ENCODE results near the gene FOXN3. TPM values are rescaled to one million over a fixed set of nuclear protein-coding genes. Genes with fewer than 3 reads are reported as not detected.

FOXN3 gene
- total RNA-seq, 1 donor from 2014 or later: 108 TPM

DNA sequence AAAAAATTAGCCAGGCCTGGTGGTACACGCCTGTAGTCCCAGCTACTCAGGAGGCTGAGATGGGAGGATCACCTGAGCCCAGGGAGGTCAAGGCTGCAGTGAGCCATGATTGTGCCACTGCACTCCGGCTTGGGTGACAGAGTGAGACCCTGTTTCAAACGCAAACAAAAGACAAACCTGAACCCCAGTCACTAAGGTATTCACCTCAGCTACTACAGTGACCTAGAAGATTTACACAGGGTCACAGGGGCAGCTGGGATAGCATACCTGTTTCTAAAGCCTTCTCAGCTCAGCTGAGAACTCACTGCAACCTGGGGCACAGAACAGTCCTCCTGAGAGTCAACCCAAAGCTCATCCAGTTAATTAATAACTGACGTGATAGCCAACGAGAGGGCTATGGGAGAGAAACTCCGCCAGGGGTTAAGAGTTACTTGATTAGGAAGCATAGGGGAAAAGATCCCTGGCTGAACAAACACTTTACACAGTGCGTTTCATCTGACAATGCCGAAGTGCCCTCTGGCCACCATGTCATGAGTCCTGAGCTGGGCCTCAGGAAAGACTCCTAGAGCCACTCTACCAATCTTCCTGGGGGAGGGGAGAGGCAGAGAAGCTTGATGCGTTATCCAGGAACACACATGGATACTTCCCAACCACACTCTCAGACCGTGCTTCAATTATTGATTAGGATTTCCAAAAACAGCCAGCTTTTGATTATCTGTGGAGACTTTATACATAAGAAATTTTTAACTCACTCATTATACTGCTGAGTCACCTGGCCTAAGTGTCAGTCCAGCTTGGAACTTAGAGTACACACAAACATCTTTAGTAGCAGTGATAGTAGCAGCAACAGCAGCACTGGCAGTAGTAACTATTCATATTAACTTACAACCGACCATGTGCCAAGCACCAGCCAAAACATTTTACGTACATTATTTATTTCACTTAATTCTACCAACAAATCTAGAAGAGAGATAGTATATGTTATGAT is 48.2 kb downstream of the FOXN3 start:
- Mint-ChIP-seq H3K4me1 (ENCODE audit: unreplicated experiment) (peaks cover 41% of the 10 kb centered on the region), H3K27ac (ENCODE audit: unreplicated experiment) (peak overlapping the region; percentile 30), H3K27me3 (ENCODE audit: unreplicated experiment) (peaks cover 9% of the 10 kb centered on the region), H3K4me3 (ENCODE audit: unreplicated experiment) (no peak overlapping the region), H3K36me3 (ENCODE audit: low read depth, unreplicated experiment) (peaks cover 8% of the 10 kb centered on the region), H3K9me3 (ENCODE audit: unreplicated experiment) (no peaks in the 10 kb centered on the region)
- TF ChIP-seq, protein P1, sequence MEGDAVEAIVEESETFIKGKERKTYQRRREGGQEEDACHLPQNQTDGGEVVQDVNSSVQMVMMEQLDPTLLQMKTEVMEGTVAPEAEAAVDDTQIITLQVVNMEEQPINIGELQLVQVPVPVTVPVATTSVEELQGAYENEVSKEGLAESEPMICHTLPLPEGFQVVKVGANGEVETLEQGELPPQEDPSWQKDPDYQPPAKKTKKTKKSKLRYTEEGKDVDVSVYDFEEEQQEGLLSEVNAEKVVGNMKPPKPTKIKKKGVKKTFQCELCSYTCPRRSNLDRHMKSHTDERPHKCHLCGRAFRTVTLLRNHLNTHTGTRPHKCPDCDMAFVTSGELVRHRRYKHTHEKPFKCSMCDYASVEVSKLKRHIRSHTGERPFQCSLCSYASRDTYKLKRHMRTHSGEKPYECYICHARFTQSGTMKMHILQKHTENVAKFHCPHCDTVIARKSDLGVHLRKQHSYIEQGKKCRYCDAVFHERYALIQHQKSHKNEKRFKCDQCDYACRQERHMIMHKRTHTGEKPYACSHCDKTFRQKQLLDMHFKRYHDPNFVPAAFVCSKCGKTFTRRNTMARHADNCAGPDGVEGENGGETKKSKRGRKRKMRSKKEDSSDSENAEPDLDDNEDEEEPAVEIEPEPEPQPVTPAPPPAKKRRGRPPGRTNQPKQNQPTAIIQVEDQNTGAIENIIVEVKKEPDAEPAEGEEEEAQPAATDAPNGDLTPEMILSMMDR (IDR thresholded peaks at IDR 0.05; ENCODE audit: unreplicated experiment): no peak
- DNase-seq (ENCODE audit: low spot score): no peak

DNA sequence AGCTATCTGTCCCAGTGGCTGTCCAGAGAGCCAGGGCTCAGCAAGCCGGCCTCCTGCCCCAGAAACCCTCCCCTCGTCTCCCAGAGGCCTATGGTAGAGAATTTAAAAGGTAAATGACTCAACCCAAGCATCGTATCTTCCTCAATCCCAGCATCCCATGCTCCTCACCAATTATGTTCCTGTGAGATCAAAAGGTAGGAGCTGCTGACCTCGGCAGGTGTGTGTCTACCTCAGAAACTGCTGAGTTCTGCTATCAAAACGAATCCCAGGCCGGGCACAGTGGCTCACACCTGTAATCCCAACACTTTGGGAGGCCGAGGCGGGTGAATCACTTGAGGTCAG is 49.3 kb downstream of the FOXN3 start:
- Mint-ChIP-seq H3K27ac (ENCODE audit: unreplicated experiment) (no peak overlapping the region), H3K9me3 (ENCODE audit: unreplicated experiment) (no peaks in the 10 kb centered on the region), H3K27me3 (ENCODE audit: unreplicated experiment) (peaks cover 12% of the 10 kb centered on the region), H3K4me3 (ENCODE audit: unreplicated experiment) (no peak overlapping the region), H3K36me3 (ENCODE audit: low read depth, unreplicated experiment) (peaks cover 14% of the 10 kb centered on the region), H3K4me1 (ENCODE audit: unreplicated experiment) (peaks cover 46% of the 10 kb centered on the region)
- DNase-seq (ENCODE audit: low spot score): no peak
- TF ChIP-seq, protein P1 (IDR thresholded peaks at IDR 0.05; ENCODE audit: unreplicated experiment): no peak

DNA sequence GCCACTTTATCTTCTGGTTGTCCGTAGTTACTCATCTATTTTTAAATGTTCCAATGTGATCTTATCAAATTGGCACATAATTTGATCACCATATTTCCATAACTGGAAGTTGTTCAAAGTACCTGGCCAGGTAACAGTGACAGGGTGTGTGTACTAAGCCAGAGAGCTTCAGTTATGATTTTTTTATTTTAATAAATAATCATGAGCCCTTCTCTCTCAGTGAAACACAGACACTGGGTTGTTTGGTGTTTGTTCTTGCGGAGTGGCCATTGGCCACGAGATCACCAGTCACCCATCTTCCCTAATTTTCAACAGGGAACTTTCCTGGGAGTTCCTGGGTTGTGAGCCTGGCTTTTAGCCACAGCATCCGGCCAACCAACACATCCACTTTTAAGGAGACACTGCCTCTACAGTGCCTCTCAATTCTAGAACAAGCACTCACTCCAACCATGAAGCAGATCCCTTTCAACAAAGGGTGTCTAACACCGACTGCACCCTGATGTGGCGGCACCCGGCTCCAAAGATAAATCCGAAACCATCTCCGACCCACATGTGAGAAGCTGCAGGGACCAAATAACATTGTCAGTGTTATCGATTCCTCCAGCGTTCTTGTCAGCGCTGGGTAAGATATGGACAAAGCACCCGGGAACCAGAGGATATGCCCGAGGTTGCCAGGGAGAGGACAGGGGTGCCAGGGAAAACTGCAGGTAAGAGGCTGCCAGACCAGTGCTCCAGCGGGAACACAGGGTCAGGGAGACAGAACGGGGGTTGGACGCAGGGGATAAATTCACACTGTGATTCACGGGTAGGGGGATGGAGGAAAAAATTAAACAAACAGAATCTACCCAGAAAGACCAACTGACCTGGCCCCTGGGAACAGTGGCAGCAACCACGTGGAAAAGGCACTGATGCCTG is 49.9 kb downstream of the FOXN3 start:
- no peaks in the 10 kb centered on the region for H3K9me3 Mint-ChIP-seq (ENCODE audit: unreplicated experiment)
- H3K4me1 Mint-ChIP-seq (ENCODE audit: unreplicated experiment): peaks cover 43% of the 10 kb centered on the region
- TF ChIP-seq, protein P1 (IDR thresholded peaks at IDR 0.05; ENCODE audit: unreplicated experiment): no peak
- no peak overlapping the region for H3K4me3 Mint-ChIP-seq (ENCODE audit: unreplicated experiment)
- peaks cover 14% of the 10 kb centered on the region for H3K36me3 Mint-ChIP-seq (ENCODE audit: low read depth, unreplicated experiment)
- DNase-seq (ENCODE audit: low spot score): no peak
- peak overlapping the region; percentile 70 for H3K27ac Mint-ChIP-seq (ENCODE audit: unreplicated experiment)
- H3K27me3 Mint-ChIP-seq (ENCODE audit: unreplicated experiment): peaks cover 12% of the 10 kb centered on the region

DNA sequence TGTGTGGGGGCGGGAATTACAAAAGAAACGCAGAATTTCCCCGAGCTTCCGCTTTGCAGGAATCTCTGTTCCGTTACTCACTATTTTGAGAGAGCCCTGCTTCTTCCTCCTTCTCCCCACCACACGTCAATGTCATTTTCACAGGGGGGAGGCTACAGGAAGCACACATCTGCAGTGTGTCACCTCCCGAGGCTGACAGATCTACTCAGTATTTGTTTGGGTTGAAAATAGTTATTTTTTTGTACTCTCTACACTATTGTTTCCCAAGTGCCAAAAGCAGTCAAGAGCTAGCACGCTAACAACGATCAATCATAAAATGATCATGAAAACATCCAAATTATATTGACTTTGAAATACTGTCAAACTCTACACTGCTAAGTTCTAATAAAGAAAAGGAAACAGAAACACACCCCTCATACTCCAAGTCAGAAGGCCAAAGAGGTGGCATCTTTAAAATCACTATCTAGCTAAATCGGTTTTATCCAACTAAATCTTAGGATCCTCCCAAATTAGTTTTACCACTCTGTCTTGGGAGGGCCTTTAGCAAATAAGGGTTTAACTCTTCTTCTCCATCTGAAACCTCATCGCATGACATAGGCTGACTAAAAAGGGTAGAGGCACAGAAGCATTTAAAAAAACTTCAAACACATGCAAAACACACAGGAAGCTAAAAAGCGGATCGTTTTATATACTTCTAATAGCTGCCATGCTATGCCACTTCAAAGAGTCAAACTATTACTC is 51.8 kb downstream of the FOXN3 start:
- no peak overlapping the region for H3K4me3 Mint-ChIP-seq (ENCODE audit: unreplicated experiment)
- peak overlapping the region; percentile 84 for H3K27ac Mint-ChIP-seq (ENCODE audit: unreplicated experiment)
- peaks cover 4% of the 10 kb centered on the region for H3K27me3 Mint-ChIP-seq (ENCODE audit: unreplicated experiment)
- H3K9me3 Mint-ChIP-seq (ENCODE audit: unreplicated experiment): no peaks in the 10 kb centered on the region
- DNase-seq (ENCODE audit: low spot score): peak; percentile 23
- peaks cover 39% of the 10 kb centered on the region for H3K4me1 Mint-ChIP-seq (ENCODE audit: unreplicated experiment)
- TF ChIP-seq, protein P1 (IDR thresholded peaks at IDR 0.05; ENCODE audit: unreplicated experiment): no peak
- H3K36me3 Mint-ChIP-seq (ENCODE audit: low read depth, unreplicated experiment): peaks cover 10% of the 10 kb centered on the region

All from endothelial cell (in vitro differentiated cells).